Activated CD4-positive, alpha-beta T cell treated with anti-CD3 and anti-CD28 coated beads, Interleukin-2, amount 50 U/mL, for 4 hours (primary cell): Measurements from ENCODE around the gene ESRRG.
"Not testable (repeated sequence)": the region's sequence is repeated elsewhere in the genome, so short reads cannot be mapped to it uniquely, and the experiment has no call there.

Experiments
- DNase-seq, 2 experiments: peaks; one replicate each; pipeline ENCODE4 v3.0.0-alpha.2; 2020

Gene ESRRG

GRCh38 chr1:216560527-216560926 lies 162.7 kb downstream of the ESRRG start:
- no peak for DNase-seq

DNA sequence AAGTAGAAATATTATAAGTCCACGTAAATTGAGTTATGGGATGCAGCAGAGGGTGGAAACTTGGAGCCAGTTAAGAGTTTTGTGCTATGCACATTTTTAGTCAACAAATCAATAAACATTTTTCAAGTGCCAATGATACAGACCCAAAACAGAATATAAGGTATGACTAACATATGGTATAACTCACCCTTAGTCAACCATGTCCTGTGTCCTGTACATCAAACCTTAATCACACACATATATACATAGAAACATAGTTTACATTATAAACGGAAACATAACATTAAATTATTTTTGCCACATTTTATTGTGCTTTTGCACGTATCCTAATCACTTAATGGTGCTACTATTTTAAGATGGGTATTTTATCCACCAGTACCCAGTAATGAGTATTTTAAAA lies 163.9 kb downstream of the ESRRG start:
- no peak for DNase-seq

DNA sequence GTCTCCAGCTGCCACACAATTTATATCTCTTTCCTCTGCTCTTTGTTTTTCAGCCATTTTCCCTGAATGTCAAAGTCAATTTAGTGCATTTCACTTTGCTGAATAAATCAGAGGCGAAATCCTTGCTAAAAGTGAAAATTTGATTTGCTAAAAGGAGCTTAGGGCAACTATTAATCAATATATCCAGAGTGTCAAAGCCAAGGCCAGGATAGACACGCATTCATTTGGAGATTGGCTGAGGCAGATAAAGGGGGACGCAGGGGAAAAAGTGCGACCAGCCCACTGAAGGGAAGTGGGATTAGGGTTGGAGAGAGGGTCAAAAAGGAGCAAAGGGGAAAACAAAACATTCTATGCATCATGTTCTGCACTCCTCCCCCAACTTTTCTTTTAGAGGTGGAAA lies 167.6 kb downstream of the ESRRG start:
- DNase-seq: no peak

DNA sequence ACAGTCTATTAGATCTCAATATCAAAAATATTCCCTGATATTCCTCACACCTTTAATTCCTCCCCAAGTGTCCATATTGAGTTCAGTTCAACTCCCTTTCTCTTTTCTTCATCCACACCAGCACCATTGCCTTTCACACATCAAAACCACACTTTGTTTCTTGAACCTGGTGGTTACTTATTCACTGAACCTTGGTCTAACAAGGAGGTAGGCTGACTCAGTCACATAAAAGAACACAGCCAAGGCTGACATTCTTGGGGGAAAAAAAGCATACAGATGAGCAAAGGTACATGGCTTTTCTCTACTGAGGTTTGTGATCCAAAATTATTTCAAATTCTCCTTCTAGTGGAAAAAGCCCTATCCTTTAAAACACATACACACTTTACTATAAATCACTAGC lies 168.3 kb downstream of the ESRRG start:
- DNase-seq: no peak

- DNase-seq: no peak
These were observed 169.5 kb downstream of the ESRRG start for GRCh38 chr1:216553766-216554165.

- DNase-seq: no peak
These were observed 170.2 kb downstream of the ESRRG start for GRCh38 chr1:216553040-216553439.

- DNase-seq: no peak
These were observed 173.4 kb downstream of the ESRRG start for GRCh38 chr1:216549796-216550195.

- no peak for DNase-seq
These were observed 180.5 kb downstream of the ESRRG start for GRCh38 chr1:216542741-216543140.

DNA sequence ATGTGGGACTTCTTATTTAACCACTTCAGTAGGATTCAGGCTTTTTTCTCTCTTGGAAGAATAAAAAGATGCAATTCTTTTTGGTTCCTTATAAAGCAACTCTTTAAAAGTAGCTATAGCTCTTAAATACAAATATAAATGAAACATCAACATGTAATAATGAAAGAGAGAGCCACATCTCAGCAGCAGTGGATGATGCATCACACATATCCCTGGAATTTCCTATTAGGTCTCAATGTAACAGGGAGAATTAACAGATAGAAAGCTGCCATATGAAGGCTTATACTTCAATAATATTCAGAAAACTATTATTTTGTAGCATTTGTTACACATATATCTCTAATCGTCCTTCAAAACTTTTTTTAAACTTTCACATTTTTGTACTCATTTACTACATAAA lies 181.0 kb downstream of the ESRRG start:
- no peak for DNase-seq

GRCh38 chr1:216535751-216536150 lies 187.5 kb downstream of the ESRRG start:
- no peak for DNase-seq

- no peak for DNase-seq
These were observed 188.2 kb downstream of the ESRRG start for GRCh38 chr1:216535059-216535458.

- DNase-seq: no peak
These were observed 189.5 kb downstream of the ESRRG start for GRCh38 chr1:216533776-216534175.

DNA sequence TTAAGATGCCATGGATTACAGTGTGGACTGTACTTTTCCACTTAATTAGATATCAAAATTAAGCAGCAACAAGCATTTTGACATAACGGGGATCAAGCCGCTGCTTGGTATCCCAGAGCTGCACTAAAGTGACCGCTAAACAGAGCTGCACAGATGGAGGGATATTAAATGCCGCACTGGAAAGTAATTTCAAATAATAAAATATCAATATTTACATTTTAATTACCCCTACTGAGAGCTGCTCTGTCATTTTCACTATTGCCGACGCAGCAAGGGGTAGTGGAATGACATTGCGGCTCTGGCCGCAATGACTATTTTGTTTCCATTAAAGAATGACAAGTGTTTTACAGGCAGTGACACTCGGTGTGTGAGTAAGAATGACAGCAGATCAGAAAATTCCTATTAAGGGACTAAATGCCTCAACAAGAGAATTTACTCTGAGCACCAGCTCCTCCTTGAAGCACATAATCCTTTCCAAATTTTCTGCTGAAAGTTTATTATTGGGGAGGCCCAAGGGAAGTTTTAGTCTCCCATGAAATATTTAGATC lies 190.9 kb downstream of the ESRRG start:
- DNase-seq: no peak

DNA sequence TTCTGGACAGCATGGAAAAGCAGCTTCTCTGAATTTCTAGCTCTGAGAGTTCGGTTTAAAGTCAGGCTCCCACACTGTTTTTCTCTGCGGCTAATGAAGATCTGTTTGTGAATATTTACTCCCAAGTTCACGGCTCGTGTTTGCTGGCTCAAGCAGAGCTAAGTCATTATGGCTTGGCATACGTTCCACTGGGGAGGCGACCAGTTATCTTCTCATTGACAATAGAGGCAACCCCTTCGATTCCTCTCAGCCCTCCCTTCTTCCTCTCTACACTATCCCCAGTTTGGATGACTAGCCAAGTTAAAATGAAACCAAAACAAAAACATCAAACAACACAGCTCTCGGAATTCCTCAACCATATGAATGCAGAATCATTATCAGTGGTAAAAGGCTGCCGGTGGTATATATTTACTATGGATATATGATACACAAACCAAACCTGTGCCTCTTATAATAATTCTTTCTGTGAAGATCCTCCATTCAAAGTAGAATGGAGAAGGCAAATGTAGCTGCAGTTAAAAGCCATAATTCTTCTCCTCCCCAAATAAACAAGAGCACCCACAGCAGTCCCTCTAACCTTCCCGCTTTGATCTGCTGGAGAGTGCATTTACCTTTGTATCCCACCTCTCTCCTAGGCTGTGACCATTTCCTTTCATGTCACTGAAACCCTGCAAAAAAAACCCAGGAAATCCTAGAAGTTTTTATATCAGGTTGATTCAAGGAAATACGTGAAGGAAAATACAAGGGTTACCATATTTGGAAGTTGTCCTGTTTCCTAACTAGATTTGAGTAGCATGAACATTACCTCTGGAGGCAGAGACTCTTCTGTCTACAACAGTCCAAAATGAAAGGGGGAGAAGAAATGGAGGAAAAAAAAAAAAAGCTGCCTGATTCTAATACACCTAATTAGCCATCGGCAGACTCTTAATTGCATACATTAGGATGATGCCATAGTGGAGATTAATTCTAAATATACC lies 191.7 kb downstream of the ESRRG start:
- no peak for DNase-seq

DNA sequence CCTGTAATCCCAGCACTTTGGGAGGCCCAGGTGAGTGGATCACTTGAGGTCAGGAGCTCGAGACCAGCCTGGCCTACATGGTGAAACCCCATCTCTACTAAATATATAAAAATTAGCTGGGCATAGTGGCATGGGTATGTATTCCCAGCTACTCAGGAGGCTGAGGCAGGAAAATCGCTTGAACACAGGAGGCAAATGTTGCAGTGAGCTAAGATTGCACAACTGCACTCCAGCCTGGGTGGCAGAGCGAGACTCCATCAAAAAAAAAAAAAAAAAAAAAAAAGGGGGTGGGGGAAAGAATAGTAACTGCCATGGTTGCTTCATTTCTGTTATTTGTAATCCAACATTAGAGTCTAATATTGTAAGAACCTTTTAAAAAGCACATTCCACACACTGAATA lies 193.4 kb downstream of the ESRRG start:
- not testable (repeated sequence) for DNase-seq

- DNase-seq: no peak
These were observed 194.4 kb downstream of the ESRRG start for GRCh38 chr1:216528816-216529215.

GRCh38 chr1:216523449-216524190 lies 199.6 kb downstream of the ESRRG start:
- no peak for DNase-seq

DNA sequence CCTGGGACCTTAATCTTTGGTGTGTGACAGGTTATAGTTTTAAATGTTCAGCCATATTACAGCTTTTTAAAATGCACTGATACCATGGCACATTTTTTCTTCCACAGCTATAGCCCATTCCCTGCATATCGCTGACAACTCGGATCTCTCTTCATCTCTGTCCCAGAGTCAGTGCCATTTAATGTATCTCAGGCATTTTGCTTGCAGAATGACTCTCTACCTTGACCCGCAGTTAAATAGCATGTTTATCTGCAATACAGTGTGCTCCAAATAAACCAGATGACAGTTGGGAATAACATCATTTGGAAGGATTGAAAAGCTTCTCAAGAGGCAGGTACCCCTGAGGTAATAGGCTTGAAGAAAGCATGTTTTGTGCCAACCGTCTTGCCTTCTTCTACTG lies 200.2 kb downstream of the ESRRG start:
- DNase-seq: no peak

- DNase-seq: no peak
These were observed 201.8 kb downstream of the ESRRG start for GRCh38 chr1:216521477-216521876.

DNA sequence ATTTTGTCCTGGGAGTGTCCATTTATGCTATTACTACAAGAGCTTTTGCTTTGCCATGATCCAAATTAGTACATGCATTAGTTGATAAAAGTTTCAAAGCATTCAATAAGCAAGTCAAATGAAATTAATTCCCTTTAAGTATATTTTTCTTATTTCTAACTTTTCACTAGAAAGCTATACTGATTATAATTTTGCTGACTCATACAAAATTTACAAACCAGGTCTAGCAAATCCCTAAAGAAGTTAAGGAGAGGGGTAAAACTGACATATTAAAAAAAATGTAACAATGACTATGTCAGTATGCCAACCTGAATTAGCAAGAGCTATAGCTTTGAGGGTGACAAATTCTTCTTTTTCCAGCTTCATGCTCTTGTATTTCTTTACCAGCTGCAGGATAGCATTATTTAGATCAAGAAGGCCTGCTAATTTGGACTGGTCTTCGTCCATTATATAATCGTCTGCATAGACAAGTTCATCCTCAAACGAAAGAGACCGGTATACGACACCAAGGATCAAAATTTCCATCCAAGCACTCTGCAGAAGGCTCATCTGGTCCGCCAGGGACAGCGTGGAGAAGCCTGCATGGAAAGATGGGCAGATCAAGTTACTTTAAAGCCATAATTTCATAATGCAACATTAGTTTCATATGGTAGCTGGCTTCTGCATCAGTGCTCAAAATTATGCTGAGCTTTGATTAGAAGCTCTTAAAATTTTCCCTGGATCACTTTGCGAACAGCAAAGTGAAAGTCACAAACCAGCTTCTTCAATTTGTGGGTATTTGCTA lies 204.2 kb downstream of the ESRRG start:
- no peak for DNase-seq

- DNase-seq: no peak
These were observed 220.6 kb downstream of the ESRRG start for GRCh38 chr1:216502528-216503162.

- DNase-seq: no peak
These were observed 222.8 kb downstream of the ESRRG start for GRCh38 chr1:216500273-216500967.
